H1 (cell line): Measurements from ENCODE around the gene POLRMT. TPM values are rescaled to one million over a fixed set of nuclear protein-coding genes. Genes with fewer than 3 reads are reported as not detected.

ENCODE experiments used
- CTCF ChIA-PET: fragments of 300-600 bp; sonication (Branson Sonifier 250); formaldehyde crosslinking; loops from one replicate; lab custom pipeline; 2021; ENCODE audit not compliant: partially characterized antibody; lab: Charles Lee
- POLR2A ChIA-PET: fragments of 300-600 bp; sonication (Branson Sonifier 250); formaldehyde crosslinking; loops from one replicate; lab custom pipeline; 2021; ENCODE audit warnings: inconsistent platforms; ENCODE audit not compliant: partially characterized antibody; lab: Charles Lee
- DNase-seq, 2 experiments: peaks; one replicate each; pipeline versions ENCODE4 v3.0.0 to v3.0.0-alpha.2; 2010 to 2022; ENCODE audit warnings: low spot score in 2 of 2, low read depth in 1 of 2, mixed read lengths in 1 of 2
- FAIRE-seq: peaks from 2 replicates; lab custom pipeline; 2011; peaks lifted over from hg19 to GRCh38; lab: Jason Lieb, UNC
- H2AFZ ChIP-seq: 2 replicates; pipeline ENCODE4 v1.8.1; 2012; ENCODE audit warnings: low read length, inconsistent platforms
- H2AK5ac ChIP-seq: 2 replicates; pipeline ENCODE4 v1.6.1; 2013; ENCODE audit warnings: low read depth, low read length
- H2BK120ac ChIP-seq: replicated peaks from 2 replicates; pipeline ENCODE3; 2013; ENCODE audit warnings: low read depth, low read length, inconsistent platforms
- H2BK12ac ChIP-seq: 2 replicates; pipeline ENCODE4 v1.6.1; 2013; ENCODE audit warnings: low read depth, low read length
- H2BK15ac ChIP-seq: 2 replicates; pipeline ENCODE4 v1.6.1; 2013; ENCODE audit warnings: low read length
- H2BK20ac ChIP-seq: 2 replicates; pipeline ENCODE4 v1.6.1; 2013; ENCODE audit warnings: low read length
- H2BK5ac ChIP-seq: 2 replicates; pipeline ENCODE4 v1.6.1; 2013; ENCODE audit warnings: low read depth, low read length
- H3K14ac ChIP-seq: 2 replicates; pipeline ENCODE4 v1.6.1; 2013; ENCODE audit warnings: inconsistent platforms; ENCODE audit not compliant: insufficient read length
- H3K18ac ChIP-seq: 2 replicates; pipeline ENCODE4 v1.6.1; 2013; ENCODE audit warnings: low read length; ENCODE audit errors: extremely low read depth
- H3K23ac ChIP-seq: 2 replicates; pipeline ENCODE4 v1.6.1; 2013; ENCODE audit warnings: inconsistent platforms; ENCODE audit not compliant: insufficient read length
- H3K23me2 ChIP-seq: 2 replicates; pipeline ENCODE4 v1.6.1; 2013; ENCODE audit warnings: low read depth, low read length
- H3K27ac ChIP-seq: 2 replicates; pipeline ENCODE4 v1.6.1; 2011; ENCODE audit warnings: low read depth, low read length, inconsistent platforms
- H3K27me3 ChIP-seq, 4 experiments: replicated peaks in 1 of 4; 1 replicate in 1 of 4; 2 replicates in 3 of 4; pipeline versions ENCODE4 v1.6.1 to v1.8.1; 2011 to 2013; ENCODE audit warnings: low read length in 3 of 4, mild to moderate bottlenecking in 3 of 4, inconsistent platforms in 2 of 4, mixed read lengths in 2 of 4, moderate library complexity in 1 of 4; ENCODE audit not compliant: control insufficient read depth in 3 of 4, insufficient read depth in 3 of 4; ENCODE audit errors: extremely low read depth in 1 of 4
- H3K36me3 ChIP-seq, 4 experiments: 2 replicates each; pipeline versions ENCODE4 v1.6.1 to v1.8.1; 2011 to 2013; ENCODE audit warnings: mild to moderate bottlenecking in 4 of 4, low read length in 3 of 4, moderate library complexity in 2 of 4, control low read depth in 1 of 4, inconsistent platforms in 1 of 4; ENCODE audit not compliant: insufficient read depth in 4 of 4, control insufficient read depth in 2 of 4
- H3K4ac ChIP-seq: replicated peaks from 2 replicates; pipeline ENCODE3; 2013; ENCODE audit warnings: low read length, low read depth, mixed read lengths, inconsistent platforms; ENCODE audit not compliant: insufficient read length
- H3K4me1 ChIP-seq, 4 experiments: replicated peaks in 1 of 4; 1 replicate in 1 of 4; 2 replicates in 3 of 4; pipeline versions ENCODE4 v1.6.1 to v1.8.1; 2011 to 2013; ENCODE audit warnings: low read length in 3 of 4, inconsistent platforms in 2 of 4, mixed read lengths in 1 of 4; ENCODE audit not compliant: insufficient read depth in 4 of 4, control insufficient read depth in 3 of 4
- H3K4me2 ChIP-seq, 2 experiments: 2 replicates each; pipeline versions ENCODE4 v1.6.1 to v1.8.1; 2011 to 2013; ENCODE audit warnings: low read depth in 2 of 2, low read length in 2 of 2, control low read depth in 1 of 2, inconsistent platforms in 1 of 2, mild to moderate bottlenecking in 1 of 2; ENCODE audit not compliant: insufficient read depth in 1 of 2
- H3K4me3 ChIP-seq, 4 experiments: fragments of 200-600, 300-600 bp in 1 of 4; sonication (generic), shearing (Covaris generic), sonication (Bioruptor Twin) in 1 of 4; 2 replicates each; pipeline versions ENCODE4 v1.5.1 to v1.8.1; 2011 to 2016; ENCODE audit warnings: low read length in 4 of 4, low read depth in 3 of 4, control low read depth in 2 of 4, inconsistent platforms in 2 of 4, mild to moderate bottlenecking in 2 of 4, mixed read lengths in 1 of 4, moderate library complexity in 1 of 4; ENCODE audit not compliant: insufficient read depth in 2 of 4; ENCODE audit errors: extremely low read depth in 1 of 4
- H3K56ac ChIP-seq: replicated peaks from 2 replicates; pipeline ENCODE3; 2013; ENCODE audit warnings: low read depth, mild to moderate bottlenecking, mixed read lengths, low read length, inconsistent platforms; ENCODE audit not compliant: insufficient read length
- H3K79me1 ChIP-seq: 2 replicates; pipeline ENCODE4 v1.6.1; 2013; ENCODE audit warnings: low read depth, low read length, control low read depth
- H3K79me2 ChIP-seq, 2 experiments: 2 replicates each; pipeline versions ENCODE4 v1.6.1 to v1.8.1; 2012 to 2013; ENCODE audit warnings: low read length in 2 of 2, mild to moderate bottlenecking in 2 of 2, inconsistent platforms in 1 of 2; ENCODE audit not compliant: insufficient read depth in 2 of 2, control insufficient read depth in 1 of 2
- H3K9ac ChIP-seq, 4 experiments: replicated peaks in 1 of 4; 1 replicate in 1 of 4; 2 replicates in 3 of 4; pipeline versions ENCODE4 v1.6.1 to v1.8.1; 2011 to 2013; ENCODE audit warnings: low read depth in 3 of 4, low read length in 3 of 4, control low read depth in 2 of 4, mild to moderate bottlenecking in 2 of 4, moderate library complexity in 2 of 4, inconsistent platforms in 1 of 4; ENCODE audit errors: extremely low read depth in 1 of 4
- H3K9me3 ChIP-seq, 2 experiments: 2 replicates each; pipeline versions ENCODE4 v1.6.1 to v1.8.1; 2012 to 2013; ENCODE audit warnings: mild to moderate bottlenecking in 2 of 2, moderate library complexity in 2 of 2, control low read depth in 1 of 2, inconsistent platforms in 1 of 2, low read depth in 1 of 2, low read length in 1 of 2, mixed read lengths in 1 of 2; ENCODE audit not compliant: insufficient read depth in 2 of 2
- H4K20me1 ChIP-seq, 2 experiments: replicated peaks in 1 of 2; 2 replicates each; pipeline versions ENCODE3 to v1.8.1; 2011 to 2013; ENCODE audit warnings: inconsistent platforms in 2 of 2, low read length in 2 of 2, mild to moderate bottlenecking in 1 of 2; ENCODE audit not compliant: insufficient read depth in 2 of 2, control insufficient read depth in 1 of 2
- H4K5ac ChIP-seq: 2 replicates; pipeline ENCODE4 v1.6.1; 2013; ENCODE audit warnings: low read length, low read depth, mixed read lengths, inconsistent platforms; ENCODE audit not compliant: insufficient read length
- H4K8ac ChIP-seq: 2 replicates; pipeline ENCODE4 v1.8.0; 2013; ENCODE audit warnings: mild to moderate bottlenecking, moderate library complexity, low read length, inconsistent platforms; ENCODE audit not compliant: insufficient read depth; ENCODE audit errors: extremely low read depth
- H4K91ac ChIP-seq: replicated peaks from 2 replicates; pipeline ENCODE3; 2013; ENCODE audit warnings: low read length, mixed read lengths, inconsistent platforms; ENCODE audit not compliant: insufficient read length
- CTCF ChIP-seq, 3 experiments: IDR thresholded peaks; 1 replicate in 2 of 3; 2 replicates in 1 of 3; pipeline versions ENCODE4 v1.5.1 to v1.6.1; 2011; ENCODE audit warnings: low read length in 3 of 3, mild to moderate bottlenecking in 3 of 3, inconsistent platforms in 2 of 3, low read depth in 1 of 3, moderate library complexity in 1 of 3; ENCODE audit not compliant: insufficient read depth in 1 of 3; ENCODE audit errors: control extremely low read depth in 1 of 3
- FOSL1 ChIP-seq: IDR thresholded peaks from 2 replicates; pipeline ENCODE4 v1.6.1; 2011; ENCODE audit warnings: mild to moderate bottlenecking, low read depth, low read length, moderate library complexity; ENCODE audit not compliant: insufficient read depth
- GABPA ChIP-seq: IDR thresholded peaks from 2 replicates; pipeline ENCODE4 v1.6.1; 2011; ENCODE audit warnings: mild to moderate bottlenecking, low read length, moderate library complexity, borderline replicate concordance; ENCODE audit not compliant: insufficient read depth
- RXRA ChIP-seq: IDR thresholded peaks from 2 replicates; pipeline ENCODE4 v1.6.1; 2011; ENCODE audit warnings: low read depth, mild to moderate bottlenecking, low read length, moderate library complexity; ENCODE audit not compliant: insufficient read depth
- WGBS, 2 experiments: shearing (Covaris generic) in 1 of 2; methylation state at CpG; one replicate each; pipeline versions ENCODE4 v1.1.6 to v1.1.7; 2013 to 2015; ENCODE audit warnings: low lambda C conversion rate in 2 of 2, mixed read lengths in 2 of 2, inconsistent platforms in 1 of 2, low coverage in 1 of 2, missing lambda C conversion rate in 1 of 2; ENCODE audit not compliant: insufficient replicate concordance in 2 of 2, insufficient coverage in 1 of 2, insufficient read length in 1 of 2; ENCODE audit errors: extremely low coverage in 1 of 2, missing lambda C conversion rate in 1 of 2; 5-methylcytosine and 5-hydroxymethylcytosine counted together
- polyA plus RNA-seq, 7 experiments: library from polyadenylated mRNA; depleted of rRNA in 3 of 7; stranded (reverse) in 5 of 7; unstranded in 2 of 7; fragments of >200 nt in 5 of 7; fragments of 200-250 nt in 2 of 7; gene quantifications; 1 replicate in 5 of 7; 2 replicates in 1 of 7; 4 replicates in 1 of 7; pipeline versions ENCODE4 v1.2.1 to v1.2.3, GENCODE V29; 2011 to 2013; ENCODE audit warnings: missing spikeins in 2 of 7, mixed read lengths in 2 of 7
- total RNA-seq: library from RNA; stranded (reverse); fragmentation: NEBNext Ultra II Directional; extraction: Animal tissue kit (Norgen Biotek cat#: 25700); gene quantifications from 2 replicates; pipeline ENCODE4 v1.2.1, GENCODE V29; 2021

Gene POLRMT
- total and polyA plus RNA-seq, 2 of the 8 experiments (the other 6 are each of a cell fraction or from before 2014, with no cell fraction given): 93.0 to 111 TPM

GRCh38 chr19:670609-671075 lies 37.3 kb upstream of the POLRMT start:
- DNase-seq: no peak
- Histone ChIP-seq H3K4me2 (no peak overlapping the region), H2AK5ac (no peak overlapping the region), H3K27me3 (peaks cover 0 to 12% (median 2%) of the 10 kb centered on the region in 4 experiments; a peak in 3 of 7 replicates), H3K56ac (no peak overlapping the region), H2BK12ac (no peak overlapping the region), H3K79me1 (no peaks in the 10 kb centered on the region), H3K4ac (no peak overlapping the region), H2BK20ac (no peak overlapping the region), H3K36me3 (no peaks in the 10 kb centered on the region), H4K8ac (no peak overlapping the region), H3K4me1 (no peaks in the 10 kb centered on the region; a peak in 1 of 7 replicates), H3K79me2 (no peaks in the 10 kb centered on the region), H3K14ac (no peak overlapping the region), H3K9me3 (no peaks in the 10 kb centered on the region; a peak in 1 of 4 replicates), H4K20me1 (no peaks in the 10 kb centered on the region), H3K18ac (no peak overlapping the region), H3K4me3 (no peak overlapping the region), H2BK15ac (0 out of 2 replicates have a peak overlapping the region, but pooled peaks have one; percentile 61), H3K23ac (no peak overlapping the region), H3K9ac (no peak overlapping the region), H3K27ac (no peak overlapping the region), H4K5ac (no peak overlapping the region), H4K91ac (no peak overlapping the region), H3K23me2 (no peaks in the 10 kb centered on the region), H2BK5ac (no peak overlapping the region), H2BK120ac (no peak overlapping the region), H2AFZ (no peak overlapping the region)
- 76% methylated on average over 9 of the region's 9 CpGs; no CpG with 5 or more reads in 1 of the 2 experiments for WGBS, 2 experiments
- ChIA-PET CTCF (interaction anchor here (0.5 to 2.8 kb wide), 34 partner anchors 9 to 275 kb away, joined by 3 to 16 read pairs (median 4); no protein-coding TSS in a partner anchor), POLR2A (interaction anchor here (1.5 kb wide), 1 partner anchor 10 kb away, joined by 9 read pairs; no protein-coding TSS in a partner anchor)
- FAIRE-seq: no peak
- TF ChIP-seq FOSL1 (peak; percentile 85), CTCF (IDR thresholded peaks at IDR 0.05; ENCODE audit: control extremely low read depth in 1 of 3, insufficient read depth in 1 of 3, low read depth in 1 of 3, low read length in 3 of 3) (peak; percentile 41 to 55 (median 52)), GABPA (0 out of 2 replicates have a peak, but pooled peaks have one; percentile 24), RXRA (no peak)
